Loucy (cell line): ENCODE measurements around the gene SPATA25.

Experiments used
- EZH2phosphoT487 ChIP-seq: fragments of 200-600 bp; IDR thresholded peaks from 2 replicates; pipeline ENCODE4 v1.6.1; 2018; ENCODE audit warnings: antibody characterized with exemption, mild to moderate bottlenecking, moderate library complexity, borderline replicate concordance
- TF ChIP-seq, protein P1 (sequence below): fragments of 200-600 bp; sonication (generic); conservative IDR thresholded peaks from 2 replicates; pipeline ENCODE4 v1.5.1; 2014; ENCODE audit warnings: mild to moderate bottlenecking, antibody characterized with exemption, low read length

DNA sequence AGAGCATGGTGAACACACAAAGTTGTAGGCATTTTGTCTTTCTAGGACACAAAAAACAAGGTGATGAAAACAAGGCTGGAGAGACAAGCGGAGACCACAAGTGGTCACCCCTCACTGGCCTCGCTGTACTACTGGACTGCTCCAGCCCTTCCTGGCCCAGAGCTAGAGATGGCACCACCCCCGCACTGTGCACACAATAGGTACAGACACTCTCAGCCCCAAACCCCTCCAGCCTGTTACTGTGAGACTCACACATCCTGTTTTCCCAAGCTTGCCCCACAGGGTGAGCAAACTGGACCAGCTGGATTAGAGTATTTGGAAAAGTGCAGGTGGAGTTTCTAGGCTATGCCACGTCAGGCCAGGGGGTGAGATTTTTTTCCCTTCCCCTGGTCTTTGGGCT is 14.8 kb downstream of the SPATA25 start:
- TF ChIP-seq, protein P1, sequence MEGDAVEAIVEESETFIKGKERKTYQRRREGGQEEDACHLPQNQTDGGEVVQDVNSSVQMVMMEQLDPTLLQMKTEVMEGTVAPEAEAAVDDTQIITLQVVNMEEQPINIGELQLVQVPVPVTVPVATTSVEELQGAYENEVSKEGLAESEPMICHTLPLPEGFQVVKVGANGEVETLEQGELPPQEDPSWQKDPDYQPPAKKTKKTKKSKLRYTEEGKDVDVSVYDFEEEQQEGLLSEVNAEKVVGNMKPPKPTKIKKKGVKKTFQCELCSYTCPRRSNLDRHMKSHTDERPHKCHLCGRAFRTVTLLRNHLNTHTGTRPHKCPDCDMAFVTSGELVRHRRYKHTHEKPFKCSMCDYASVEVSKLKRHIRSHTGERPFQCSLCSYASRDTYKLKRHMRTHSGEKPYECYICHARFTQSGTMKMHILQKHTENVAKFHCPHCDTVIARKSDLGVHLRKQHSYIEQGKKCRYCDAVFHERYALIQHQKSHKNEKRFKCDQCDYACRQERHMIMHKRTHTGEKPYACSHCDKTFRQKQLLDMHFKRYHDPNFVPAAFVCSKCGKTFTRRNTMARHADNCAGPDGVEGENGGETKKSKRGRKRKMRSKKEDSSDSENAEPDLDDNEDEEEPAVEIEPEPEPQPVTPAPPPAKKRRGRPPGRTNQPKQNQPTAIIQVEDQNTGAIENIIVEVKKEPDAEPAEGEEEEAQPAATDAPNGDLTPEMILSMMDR, result no peak
- TF ChIP-seq EZH2phosphoT487, result no peak
